GM18502 (cell line): Measurements from ENCODE around the gene PCYT1A.
"Not testable (repeated sequence)": the region's sequence is repeated elsewhere in the genome, so short reads cannot be mapped to it uniquely, and the experiment has no call there.

Source experiments
- ATAC-seq: cut with Tn5 transposase; IDR thresholded peaks from one replicate; pipeline ENCODE4 v1.9.1; 2021; ENCODE audit warnings: mild to moderate bottlenecking; ENCODE audit not compliant: unreplicated experiment, poor library complexity

Gene PCYT1A

GRCh38 chr3:196197524-196197923 is 90.0 kb downstream of the PCYT1A start:
- ATAC-seq: no peak

GRCh38 chr3:196195664-196196265 is 91.8 kb downstream of the PCYT1A start:
- no peak for ATAC-seq

- no peak for ATAC-seq
Observed at GRCh38 chr3:196194542-196194915, 93.0 kb downstream of the PCYT1A start.

GRCh38 chr3:196193736-196194541 is 93.6 kb downstream of the PCYT1A start:
- no peak for ATAC-seq

GRCh38 chr3:196193133-196193735 is 94.3 kb downstream of the PCYT1A start:
- no peak for ATAC-seq

- peak; percentile 50 for ATAC-seq
Observed at GRCh38 chr3:196192524-196193051, 94.9 kb downstream of the PCYT1A start.

- ATAC-seq: peak; percentile 32
Observed at GRCh38 chr3:196192036-196192523, 95.4 kb downstream of the PCYT1A start.

- no peak for ATAC-seq
Observed at GRCh38 chr3:196189566-196190347, 97.8 kb downstream of the PCYT1A start.

GRCh38 chr3:196186651-196187573 is 100.6 kb downstream of the PCYT1A start:
- peak; percentile 42 for ATAC-seq

GRCh38 chr3:196184881-196185280 is 102.6 kb downstream of the PCYT1A start:
- no peak for ATAC-seq

GRCh38 chr3:196184169-196184432 is 103.4 kb downstream of the PCYT1A start:
- ATAC-seq: not testable (repeated sequence)

- no peak for ATAC-seq
Observed at GRCh38 chr3:196181127-196181546, 106.4 kb downstream of the PCYT1A start.

- no peak for ATAC-seq
Observed at GRCh38 chr3:196180346-196180745, 107.2 kb downstream of the PCYT1A start.
